Measurements from ENCODE around the gene S100A13. TPM values are rescaled to one million over a fixed set of nuclear protein-coding genes. Genes with fewer than 3 reads are reported as not detected.

S100A13 gene
- total RNA-seq, 1 experiment from 2014 or later = 71.0 TPM

DNA sequence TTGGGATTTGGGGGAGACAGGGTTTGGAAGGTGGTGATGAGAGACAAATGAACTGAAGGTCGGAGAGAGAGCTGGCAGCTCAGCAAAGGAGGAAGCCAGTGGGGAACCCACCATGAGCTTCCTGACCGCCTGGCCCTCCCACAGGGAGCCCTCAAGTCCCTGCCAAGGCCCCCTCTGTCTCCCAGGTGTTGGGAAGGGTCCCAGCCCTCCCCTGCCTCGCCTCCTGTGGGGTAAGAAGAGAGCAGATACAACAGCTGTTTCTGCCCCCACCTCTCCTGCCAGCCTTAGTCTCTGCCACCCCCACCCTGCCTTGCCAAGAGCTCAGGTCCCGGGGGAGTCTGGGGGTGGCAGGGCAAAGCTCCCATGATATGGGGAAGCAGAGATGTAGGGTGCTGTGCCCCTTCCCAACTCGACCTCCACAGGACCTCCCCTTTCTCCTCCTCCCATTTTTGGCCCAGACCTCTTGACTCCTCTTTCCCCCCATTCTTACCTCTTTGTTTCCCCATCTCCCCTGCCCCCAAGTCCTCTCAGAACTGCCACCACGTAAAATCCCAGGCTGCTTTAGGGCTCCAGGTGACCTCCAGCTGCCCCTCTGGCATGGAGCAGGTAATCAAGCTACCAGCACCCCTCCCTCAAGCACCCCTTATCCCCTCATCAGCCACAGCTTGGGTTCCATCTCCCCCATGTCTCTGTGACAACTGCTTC, 1.5 kb upstream of the S100A13 start:
- no peak for DNase-seq (ENCODE audit: low read depth)

DNA sequence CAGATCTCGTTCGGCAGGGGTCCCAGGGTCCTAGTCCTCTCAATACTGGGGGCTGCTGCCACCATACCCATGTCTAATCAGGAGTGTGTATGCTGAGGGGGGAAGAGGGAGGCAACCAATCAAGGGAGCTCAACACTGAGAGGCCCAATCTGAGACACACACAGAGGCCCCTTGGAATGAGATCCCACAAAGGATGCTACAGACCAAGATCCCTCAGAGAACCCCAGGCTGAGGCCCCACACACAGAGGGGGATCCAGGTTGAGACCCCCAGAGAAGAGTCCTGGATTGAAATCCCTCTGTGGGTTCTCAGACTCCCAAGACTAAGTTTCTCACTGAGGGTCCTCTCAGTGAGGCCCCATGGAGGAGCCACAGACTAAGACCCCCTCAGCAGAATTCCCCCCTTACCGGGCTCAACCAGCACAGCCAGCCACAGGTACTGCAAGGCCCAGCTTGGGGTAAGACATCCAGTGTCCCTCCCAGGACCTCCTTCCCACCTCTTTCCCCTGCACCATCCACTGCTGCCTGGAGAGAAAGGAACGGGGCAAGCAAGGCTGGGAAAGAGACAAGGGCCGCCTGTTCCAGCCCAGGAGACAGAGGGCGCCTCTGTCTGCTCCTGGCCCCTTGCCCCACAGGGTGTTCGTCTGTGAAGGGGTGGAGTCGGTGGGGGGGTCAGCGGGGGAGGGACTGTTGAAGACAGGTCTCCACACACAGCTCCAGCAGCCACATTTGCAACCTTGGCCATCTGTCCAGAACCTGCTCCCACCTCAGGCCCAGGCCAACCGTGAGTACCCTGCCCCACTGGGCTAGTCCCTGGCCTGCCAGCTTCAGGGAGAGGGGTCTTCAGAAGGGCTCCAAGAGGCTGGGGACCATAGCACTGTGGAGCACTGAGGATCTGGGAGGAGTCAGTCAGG, 666 bp upstream of the S100A13 start, which contains the start of gene S100A1:
TSS of gene S100A1 (plus strand) at position 720 of the 912 bp plus-strand sequence. CDS start 2,088 bp downstream, outside the sequence.
- DNase-seq (ENCODE audit: low read depth) = no peak

DNA sequence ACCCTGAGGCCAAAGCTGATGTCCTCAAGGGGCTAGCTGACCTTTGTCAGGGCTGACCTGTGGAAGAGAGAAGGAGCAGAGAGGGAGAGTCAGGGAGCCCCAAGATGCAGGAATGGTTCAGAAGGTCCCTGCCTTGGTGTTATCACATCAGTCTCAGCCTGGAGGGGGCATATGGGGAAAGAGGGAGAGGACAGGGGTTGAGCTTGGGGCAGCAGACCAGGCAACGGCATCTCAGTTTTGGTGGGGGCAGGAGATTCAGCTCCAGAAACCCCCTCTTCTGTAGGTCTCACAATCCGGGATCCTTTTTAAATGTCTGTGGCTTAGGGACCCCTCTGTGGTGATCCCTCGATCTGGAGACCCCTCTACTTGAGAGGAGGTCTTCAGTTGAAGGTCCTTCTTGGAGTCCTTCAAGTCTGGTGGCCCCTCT, 815 bp downstream of the S100A13 start:
- DNase-seq (ENCODE audit: low read depth) = no peak

DNA sequence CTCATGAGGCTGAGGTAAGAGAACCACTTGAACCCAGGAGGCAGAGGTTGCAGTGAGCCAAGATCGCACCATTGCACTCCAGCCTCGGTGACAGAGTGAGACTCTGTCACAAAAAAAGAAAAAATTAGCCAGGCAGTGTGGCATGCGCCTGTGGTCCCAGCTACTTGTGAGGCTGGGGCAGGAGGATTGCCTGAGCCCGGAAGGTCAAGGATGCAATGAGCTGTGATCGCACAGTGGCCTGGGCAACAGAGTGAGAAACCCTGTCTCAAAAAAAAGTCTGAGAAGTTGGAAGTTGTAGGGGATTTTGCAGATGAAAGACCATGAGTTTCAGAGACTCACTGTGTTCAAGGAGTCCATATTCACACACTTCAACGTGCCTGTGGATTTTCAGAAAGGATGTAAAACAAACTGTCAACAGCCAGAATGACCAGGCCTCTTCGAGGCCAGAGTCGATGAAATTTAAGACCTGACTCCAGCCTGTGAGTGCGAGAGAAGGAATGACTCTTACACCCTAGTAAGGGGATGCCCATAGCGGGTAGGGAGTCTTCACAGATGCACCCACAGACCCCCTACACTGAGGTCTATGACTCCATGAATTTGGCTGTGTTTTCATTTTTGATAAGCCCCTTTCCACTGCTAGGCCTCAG, 2.2 kb downstream of the S100A13 start:
- no peak for DNase-seq (ENCODE audit: low read depth)

DNA sequence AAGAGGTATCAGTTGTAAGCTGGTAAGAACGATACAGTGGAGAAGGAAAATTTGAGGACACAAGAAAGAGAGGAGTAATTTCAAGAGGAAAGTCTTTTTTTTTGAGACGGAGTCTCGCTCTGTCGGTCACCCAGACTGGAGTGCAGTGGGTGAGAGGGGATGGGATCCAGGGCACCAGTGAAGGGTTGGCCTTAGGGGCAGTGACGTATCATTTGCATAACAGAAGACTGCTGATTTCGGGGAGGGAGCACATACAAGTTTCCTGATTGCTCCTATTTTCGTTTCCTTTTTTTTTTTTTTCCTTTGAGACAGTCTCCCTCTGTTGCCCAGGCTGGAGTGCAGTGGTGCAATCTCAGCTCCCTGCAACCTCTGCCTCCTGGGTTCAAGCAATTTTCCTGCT, 4.2 kb downstream of the S100A13 start:
- no peak for DNase-seq (ENCODE audit: low read depth)

DNA sequence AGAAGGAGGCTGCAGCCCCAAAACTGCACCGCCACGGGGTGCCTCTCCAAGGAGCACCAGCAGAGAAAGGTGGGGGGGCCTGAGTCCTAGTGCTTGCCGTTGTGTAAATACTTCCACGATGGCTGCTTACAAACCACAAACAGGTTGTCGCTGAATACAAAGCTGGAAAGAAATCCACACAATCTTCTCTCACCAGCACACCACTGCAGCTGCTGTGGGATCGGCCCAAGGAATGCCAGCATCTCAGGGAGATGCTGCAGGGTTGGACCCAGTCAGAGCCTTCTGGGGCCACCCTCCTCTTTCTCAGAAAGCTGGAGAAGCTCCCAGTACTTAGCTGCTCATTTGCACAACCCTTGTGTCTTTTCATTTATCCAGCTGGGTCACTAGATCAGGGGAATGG, 8.1 kb downstream of the S100A13 start:
- no peak for DNase-seq (ENCODE audit: low read depth)

DNA sequence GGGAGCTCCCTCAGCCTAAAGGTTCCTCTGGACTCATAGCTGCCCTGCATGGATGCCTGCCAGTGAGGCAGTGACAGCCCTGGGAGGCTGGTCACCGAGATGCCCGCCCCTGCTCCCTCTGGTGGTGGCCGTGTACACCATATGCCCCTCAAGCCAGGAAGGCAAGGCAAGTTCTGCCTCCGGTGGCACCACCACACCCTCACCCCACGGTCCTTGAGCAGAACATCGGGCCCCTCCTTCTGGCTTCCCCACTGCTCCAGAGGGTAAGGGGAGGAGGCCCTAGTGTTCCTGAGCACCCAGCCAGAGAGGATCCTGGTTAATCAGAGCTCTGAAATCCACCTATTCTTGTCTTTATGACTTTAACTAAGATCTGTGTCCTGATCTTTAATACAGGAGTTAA, 9.6 kb downstream of the S100A13 start:
- peak; percentile 82 for DNase-seq (ENCODE audit: low read depth)

DNA sequence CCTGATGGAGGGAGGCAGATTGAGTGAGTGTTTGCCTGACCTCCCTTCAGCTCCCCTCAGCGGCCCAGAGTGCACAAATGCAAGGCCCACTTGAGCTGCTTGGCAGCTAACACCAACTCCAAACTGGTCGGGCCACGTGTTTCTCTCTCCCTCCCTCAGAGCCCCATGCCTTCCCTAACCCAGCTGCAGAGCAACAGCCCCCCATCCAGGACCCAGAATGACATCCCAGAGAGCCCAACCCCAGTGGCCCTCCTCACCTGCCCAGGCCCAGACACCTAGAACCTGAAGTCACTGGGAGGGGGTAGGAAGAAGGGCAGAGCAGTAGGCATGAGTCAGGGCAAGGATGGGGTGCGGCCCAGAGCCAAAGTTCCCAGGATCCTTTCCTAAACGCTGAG, 10.4 kb downstream of the S100A13 start:
- no peak for DNase-seq (ENCODE audit: low read depth)

DNA sequence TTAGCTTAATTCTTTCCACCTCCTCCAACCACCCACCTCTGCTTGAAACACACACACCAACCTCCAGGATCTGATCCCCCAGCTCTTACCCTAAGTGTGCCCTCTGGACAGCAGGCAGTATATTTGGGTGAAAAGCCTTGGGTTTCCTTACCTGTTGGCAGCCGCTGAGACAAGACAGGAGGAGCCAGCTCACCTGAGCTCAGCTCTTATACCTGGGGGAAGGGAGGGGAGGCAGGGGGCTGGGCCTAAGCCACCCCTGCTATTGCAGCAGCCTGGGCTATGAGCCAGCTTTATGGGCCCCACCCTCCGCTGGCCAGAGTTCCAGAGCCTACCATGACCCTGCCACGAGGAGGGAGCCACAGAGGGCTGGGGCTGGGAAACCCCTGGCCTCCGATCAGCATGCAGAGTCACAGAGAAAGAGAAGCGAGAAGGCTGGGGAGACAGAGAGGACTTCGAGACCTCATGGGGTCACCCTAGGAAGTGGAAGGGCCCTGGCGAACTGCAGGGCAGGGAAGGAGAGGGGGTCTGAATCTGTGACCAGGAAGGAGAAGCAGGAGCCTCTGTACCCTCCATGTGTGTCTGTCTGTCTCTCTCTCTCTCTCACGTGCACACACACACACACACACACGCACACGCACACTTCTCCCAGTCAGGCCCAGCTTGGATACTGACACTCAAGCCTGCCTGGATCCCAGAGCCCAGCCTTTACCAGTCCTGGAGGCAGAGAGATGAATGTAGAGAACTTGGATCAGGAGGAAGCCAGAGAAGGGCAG, 11.0 kb downstream of the S100A13 start, which contains the start of gene S100A14:
TSS of gene S100A14 (minus strand) at position 182 of the 773 bp plus-strand sequence. CDS start 467 bp downstream, outside the sequence.
- no peak for DNase-seq (ENCODE audit: low read depth)

DNA sequence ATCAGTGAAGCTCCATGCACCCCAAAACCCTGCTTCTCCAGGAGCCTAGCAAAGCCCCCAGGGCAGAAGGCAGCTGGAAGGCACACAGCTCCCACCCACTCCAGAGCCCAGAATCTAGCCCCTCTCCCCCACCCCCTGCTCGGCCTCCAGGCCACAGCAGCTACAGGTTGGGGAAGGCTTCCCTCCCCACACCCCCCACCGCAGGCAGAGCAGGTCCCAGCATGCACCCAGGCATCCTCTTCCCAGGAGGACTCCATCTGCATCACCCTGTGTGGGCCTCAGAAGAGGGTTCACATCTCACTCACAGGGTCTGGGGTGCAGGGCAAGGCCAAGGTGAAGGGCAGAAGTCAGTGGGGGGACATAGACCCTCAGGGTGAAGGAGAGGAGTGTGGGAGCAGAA, 11.9 kb downstream of the S100A13 start:
- DNase-seq (ENCODE audit: low read depth) = no peak

DNA sequence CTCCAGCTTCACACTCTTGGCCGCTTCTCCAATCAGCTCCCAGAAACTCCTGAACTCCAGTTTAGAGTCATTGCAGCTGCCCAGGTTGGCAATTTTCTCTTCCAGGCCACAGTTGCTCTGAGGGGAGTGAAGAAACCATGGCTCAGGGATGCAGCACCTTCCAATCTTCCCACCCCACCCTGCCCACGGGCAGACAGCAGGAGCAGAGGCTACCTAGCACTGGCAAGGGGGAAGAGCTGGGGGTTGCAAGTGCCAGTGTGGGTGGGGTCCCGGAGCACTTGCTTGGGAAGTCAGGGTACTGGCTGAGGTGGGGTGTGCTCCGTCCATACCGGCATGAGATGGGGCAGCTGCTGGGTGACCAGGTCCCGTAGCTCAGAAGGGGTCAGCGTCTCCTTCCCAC, 12.4 kb downstream of the S100A13 start:
- DNase-seq (ENCODE audit: low read depth) = no peak

DNA sequence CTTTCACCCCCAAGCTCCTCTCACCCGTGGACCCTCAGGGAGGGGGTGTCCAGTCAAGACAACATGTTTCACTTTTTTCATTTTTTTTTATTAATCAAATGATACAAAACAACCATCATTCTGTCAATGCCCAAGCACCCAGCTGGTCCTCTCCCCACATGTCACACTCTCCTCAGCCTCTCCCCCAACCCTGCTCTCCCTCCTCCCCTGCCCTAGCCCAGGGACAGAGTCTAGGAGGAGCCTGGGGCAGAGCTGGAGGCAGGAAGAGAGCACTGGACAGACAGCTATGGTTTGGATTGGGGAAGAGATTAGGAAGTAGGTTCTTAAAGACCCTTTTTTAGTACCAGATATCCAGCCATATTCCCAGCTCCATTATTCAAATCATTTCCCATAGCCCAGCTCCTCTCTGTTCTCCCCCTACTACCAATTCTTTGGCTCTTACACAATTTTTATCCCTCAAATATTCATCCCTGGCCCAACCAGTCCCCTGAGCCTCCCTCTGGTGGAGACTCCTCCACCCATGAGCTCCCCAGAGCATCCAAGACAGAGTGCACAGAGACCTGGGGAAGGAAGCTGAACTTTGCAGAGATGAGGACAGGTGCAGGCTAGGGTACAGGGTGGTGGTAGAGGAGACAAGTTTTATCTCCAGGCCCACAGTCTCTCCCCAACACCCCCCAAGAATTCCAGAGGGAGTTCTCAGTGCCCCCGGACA, 13.0 kb downstream of the S100A13 start:
- no peak for DNase-seq (ENCODE audit: low read depth)

DNA sequence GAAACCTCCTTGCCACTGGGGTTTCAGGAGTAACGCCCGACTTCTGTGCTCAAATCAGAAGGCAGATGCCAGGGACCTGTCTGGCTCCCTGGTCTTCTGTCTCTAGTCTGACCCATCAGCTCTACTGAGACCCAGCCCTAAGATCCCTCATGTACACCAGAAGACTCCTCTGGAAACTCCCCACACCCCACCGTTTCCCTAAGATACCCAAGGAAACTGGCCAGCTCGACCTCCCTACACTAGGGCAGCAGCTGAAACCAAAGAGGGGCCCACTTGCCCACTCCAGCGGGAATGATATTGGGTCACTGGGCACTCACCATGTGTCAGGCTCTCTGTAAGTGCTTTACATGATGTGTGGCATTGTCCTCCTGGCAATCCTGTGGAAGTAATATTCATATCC, 13.9 kb downstream of the S100A13 start:
- no peak for DNase-seq (ENCODE audit: low read depth)

DNA sequence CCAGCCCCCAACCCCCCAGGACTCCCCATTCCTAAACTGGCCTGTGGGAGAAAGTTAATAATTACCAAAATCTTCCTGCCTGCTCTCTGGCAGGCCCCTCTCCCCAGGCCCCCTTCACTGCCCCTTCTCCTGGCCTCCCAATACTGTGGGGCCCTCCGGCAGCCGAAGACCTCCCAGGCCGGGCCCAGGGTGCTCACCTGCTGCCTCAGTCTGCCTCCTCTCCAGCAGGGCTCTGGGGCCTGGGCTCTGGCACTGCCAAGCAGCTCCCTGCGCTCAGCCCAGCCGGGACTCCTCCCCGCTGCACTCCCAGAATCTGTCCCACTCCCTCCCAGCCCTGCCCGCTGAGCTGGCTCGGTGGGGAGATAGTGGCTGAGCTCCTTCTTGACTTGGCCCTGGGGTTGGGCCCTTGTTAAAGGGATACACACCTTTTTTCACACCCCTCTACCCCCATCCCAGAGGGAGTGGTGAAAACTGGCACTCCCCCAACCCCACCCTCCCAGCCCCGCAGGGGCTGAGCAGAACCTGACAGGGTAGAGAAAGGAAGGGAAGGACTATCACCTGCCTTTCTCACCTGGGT, 14.5 kb downstream of the S100A13 start, which contains the start of gene S100A16:
TSS of gene S100A16 (minus strand) at position 383 of the 577 bp plus-strand sequence. CDS start 4,986 bp downstream, outside the sequence.
- DNase-seq (ENCODE audit: low read depth) = peak; percentile 78

DNA sequence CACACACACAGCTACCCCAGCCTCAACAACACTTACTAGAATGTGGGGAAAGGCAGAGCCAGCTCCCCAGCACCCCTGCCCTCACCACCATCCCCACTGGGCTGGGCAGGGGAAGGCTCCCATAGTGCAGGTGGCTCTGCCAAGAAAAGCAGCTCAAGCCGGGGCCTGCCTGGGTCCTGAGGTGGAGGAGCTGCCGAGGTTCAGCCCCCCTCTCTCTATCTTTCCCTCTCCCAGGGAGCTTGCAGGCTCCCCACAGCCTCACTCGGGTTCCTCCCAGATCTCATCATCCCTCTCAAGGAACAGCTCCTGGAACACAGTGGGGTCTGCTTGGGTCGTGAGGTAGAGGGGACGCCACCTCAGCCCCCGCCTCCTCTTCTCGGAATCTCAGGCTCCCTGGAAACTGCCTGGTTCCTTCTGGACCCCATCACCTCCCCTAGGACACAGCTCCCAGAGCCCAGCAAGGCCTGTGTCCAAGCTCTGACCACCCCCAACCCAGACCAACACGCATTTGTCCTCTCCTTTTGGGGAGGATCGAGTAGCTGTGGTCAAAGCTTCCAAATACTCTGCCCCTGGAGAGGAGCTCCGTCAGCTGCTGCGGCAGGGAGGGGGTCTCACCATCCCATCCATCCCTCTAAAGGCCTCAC, 15.1 kb downstream of the S100A13 start:
- no peak for DNase-seq (ENCODE audit: low read depth)

DNA sequence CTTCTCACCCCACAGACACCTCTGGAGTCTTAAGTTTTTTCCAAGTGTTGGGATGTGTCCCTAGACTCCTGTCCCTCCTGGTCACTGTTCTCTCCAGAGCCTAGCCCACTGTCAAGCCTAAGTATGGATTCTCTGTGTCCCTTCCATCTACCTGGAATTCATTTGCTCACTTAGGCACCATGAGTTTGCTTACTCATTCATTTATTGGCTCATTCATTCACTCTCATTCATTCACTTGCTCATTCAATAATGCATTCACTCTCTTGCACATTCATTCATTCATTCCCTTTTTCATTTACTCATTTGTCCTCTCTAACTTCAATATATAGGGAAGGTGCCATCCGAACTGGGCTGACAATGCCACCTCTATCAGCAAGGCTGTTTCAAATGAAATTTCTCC, 15.9 kb downstream of the S100A13 start:
- DNase-seq (ENCODE audit: low read depth) = no peak

DNA sequence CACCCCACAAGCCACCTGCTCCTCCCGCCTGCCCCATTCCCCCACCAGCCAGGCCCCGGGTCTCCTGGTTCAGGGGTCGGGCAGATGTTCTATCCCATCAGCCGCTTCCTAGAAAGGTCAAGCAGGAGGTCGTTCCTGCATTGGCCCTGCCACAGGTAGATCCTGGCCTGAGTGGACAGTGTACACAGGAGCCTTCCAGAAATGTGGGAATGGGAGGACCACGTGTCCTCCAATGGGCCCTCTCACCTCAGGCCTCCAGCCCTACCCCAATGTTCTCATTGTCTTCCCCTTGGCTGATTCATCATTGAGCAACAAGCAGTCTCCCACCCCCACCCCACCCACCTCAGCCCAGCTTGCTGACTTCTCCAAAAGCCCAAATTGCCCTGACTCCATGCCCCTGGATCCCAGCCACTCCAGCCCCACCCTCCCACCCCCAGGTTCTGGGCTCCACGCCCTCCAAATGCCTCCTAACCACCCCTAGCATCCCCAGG, 16.4 kb downstream of the S100A13 start:
- peak; percentile 66 for DNase-seq (ENCODE audit: low read depth)

DNA sequence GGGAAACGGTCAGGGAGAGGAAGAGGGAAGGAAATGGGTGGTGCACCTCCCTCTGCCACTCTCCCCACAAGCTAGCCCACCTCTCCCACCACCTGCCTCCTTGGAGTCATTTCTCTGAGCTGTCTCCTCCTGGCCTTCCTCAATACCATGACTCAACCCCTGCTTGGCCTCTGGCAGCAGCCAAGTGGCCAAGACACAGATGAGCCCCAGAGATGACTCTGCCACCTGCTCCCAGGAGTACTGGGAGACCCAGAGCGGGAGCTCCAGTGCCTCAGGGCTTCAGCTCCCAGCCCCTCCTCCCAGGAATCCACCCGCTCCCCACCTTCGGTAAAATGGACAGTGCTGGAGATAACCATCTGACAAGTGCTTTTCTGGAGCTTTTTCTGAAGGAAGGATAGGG, 17.0 kb downstream of the S100A13 start:
- DNase-seq (ENCODE audit: low read depth) = peak; percentile 82

DNA sequence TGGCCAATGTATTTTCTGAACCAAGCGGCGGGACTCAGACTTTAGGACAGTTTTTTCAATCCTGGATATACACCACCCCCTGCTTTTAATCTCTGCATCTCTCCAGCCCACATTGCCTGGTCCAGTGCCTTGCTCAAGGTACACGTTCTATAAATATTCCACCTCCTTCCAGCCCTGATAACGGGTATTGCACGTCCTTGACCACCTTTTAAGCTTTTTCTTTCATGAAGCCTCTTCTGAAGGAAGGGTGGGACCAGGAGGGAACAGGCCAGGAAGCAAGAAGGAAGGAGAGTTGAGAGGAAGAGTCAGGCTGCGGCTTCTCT, 17.8 kb downstream of the S100A13 start:
- no peak for DNase-seq (ENCODE audit: low read depth)
